Liver (tissue), 9 donors: ENCODE results near the gene RUNX1. TPM values are rescaled to one million over a fixed set of nuclear protein-coding genes. Genes with fewer than 3 reads are reported as not detected.

Source experiments
- DNase-seq: peaks from one replicate; pipeline ENCODE4 v3.0.0-alpha.2; 2017; ENCODE audit warnings: low spot score
- H3K27ac ChIP-seq, 2 donors: one replicate each; pipeline ENCODE4 v1.7.0; 2013; ENCODE audit warnings: inconsistent platforms in 2 of 2, low read length in 2 of 2, control low read depth in 1 of 2, low read depth in 1 of 2, mild to moderate bottlenecking in 1 of 2
- H3K27me3 ChIP-seq, 4 donors: one replicate each; pipeline versions ENCODE4 v1.6.1 to v1.7.0; 2013; ENCODE audit warnings: low read length in 3 of 4, inconsistent platforms in 1 of 4, mild to moderate bottlenecking in 1 of 4, moderate library complexity in 1 of 4; ENCODE audit not compliant: control insufficient read depth in 4 of 4, insufficient read depth in 4 of 4
- H3K36me3 ChIP-seq, 4 donors: one replicate each; pipeline versions ENCODE4 v1.6.1 to v1.7.0; 2013; ENCODE audit warnings: low read length in 3 of 4, mild to moderate bottlenecking in 3 of 4, low read depth in 1 of 4, moderate library complexity in 1 of 4; ENCODE audit not compliant: control insufficient read depth in 4 of 4, insufficient read depth in 3 of 4
- H3K4me1 ChIP-seq, 4 donors: one replicate each; pipeline versions ENCODE4 v1.6.1 to v1.7.0; 2013; ENCODE audit warnings: low read length in 3 of 4, mild to moderate bottlenecking in 3 of 4, moderate library complexity in 1 of 4; ENCODE audit not compliant: control insufficient read depth in 4 of 4, insufficient read depth in 4 of 4
- H3K4me3 ChIP-seq, 3 donors: one replicate each; pipeline versions ENCODE4 v1.6.1 to v1.7.0; 2013; ENCODE audit warnings: low read length in 3 of 3, control low read depth in 1 of 3, low read depth in 1 of 3, mild to moderate bottlenecking in 1 of 3
- H3K9ac ChIP-seq, 2 donors: one replicate each; pipeline ENCODE4 v1.7.0; 2013; ENCODE audit warnings: low read length in 2 of 2, mild to moderate bottlenecking in 2 of 2, moderate library complexity in 2 of 2, control low read depth in 1 of 2, low read depth in 1 of 2
- H3K9me3 ChIP-seq, 4 donors: one replicate each; pipeline versions ENCODE4 v1.6.1 to v1.7.0; 2013; ENCODE audit warnings: low read length in 3 of 4; ENCODE audit not compliant: control insufficient read depth in 4 of 4
- EGR1 ChIP-seq, 2 donors: IDR thresholded peaks; 2 replicates each; pipeline ENCODE4 v1.6.1; 2016 to 2018; ENCODE audit warnings: antibody characterized with exemption in 2 of 2, low read depth in 2 of 2
- GABPA ChIP-seq, 2 donors: IDR thresholded peaks in 1 of 2; conservative IDR thresholded peaks in 1 of 2; 2 replicates each; pipeline ENCODE4 v1.6.1; 2016; ENCODE audit warnings: antibody characterized with exemption in 2 of 2, mild to moderate bottlenecking in 1 of 2, moderate library complexity in 1 of 2
- HNF4A ChIP-seq, 2 donors: conservative IDR thresholded peaks; 2 replicates each; pipeline ENCODE4 v1.6.1; 2016; ENCODE audit warnings: antibody characterized with exemption in 2 of 2, mild to moderate bottlenecking in 2 of 2
- HNF4G ChIP-seq: IDR thresholded peaks from 2 replicates; pipeline ENCODE4 v1.6.1; 2016; ENCODE audit warnings: antibody characterized with exemption
- JUND ChIP-seq, 2 donors: IDR thresholded peaks; 2 replicates each; pipeline ENCODE4 v1.6.1; 2016; ENCODE audit warnings: antibody characterized with exemption in 2 of 2
- NR2F2 ChIP-seq: IDR thresholded peaks from 2 replicates; pipeline ENCODE4 v1.6.1; 2016; ENCODE audit warnings: antibody characterized with exemption
- RAD21 ChIP-seq, 2 donors: IDR thresholded peaks; 2 replicates each; pipeline ENCODE4 v1.6.1; 2016; ENCODE audit warnings: antibody characterized with exemption in 2 of 2, mild to moderate bottlenecking in 2 of 2
- RXRA ChIP-seq, 2 donors: IDR thresholded peaks; 2 replicates each; pipeline ENCODE4 v1.6.1; 2017 to 2018; ENCODE audit warnings: antibody characterized with exemption in 2 of 2, mild to moderate bottlenecking in 1 of 2
- SP1 ChIP-seq: IDR thresholded peaks from 2 replicates; pipeline ENCODE4 v1.6.1; 2018; ENCODE audit warnings: antibody characterized with exemption, mild to moderate bottlenecking
- YY1 ChIP-seq: IDR thresholded peaks from 2 replicates; pipeline ENCODE4 v1.6.1; 2016; ENCODE audit warnings: antibody characterized with exemption, mild to moderate bottlenecking
- WGBS: extraction: QIAGEN DNeasy Blood & Tissue Kit; methylation state at CpG from one replicate; pipeline ENCODE4 v1.1.7; 2013; 5-methylcytosine and 5-hydroxymethylcytosine counted together
- polyA plus RNA-seq, 2 donors: library from polyadenylated mRNA; stranded (reverse) in 1 of 2; unstranded in 1 of 2; fragments of 200-250 nt in 1 of 2; fragments of >200 nt in 1 of 2; fragmentation: Nextera tagmentation in 1 of 2; extraction: Ambion mirVana in 1 of 2; gene quantifications; one replicate each; pipeline versions ENCODE4 v1.2.1 to v1.2.3, GENCODE V29; 2013 to 2015
- total RNA-seq, 2 donors: library from RNA; depleted of rRNA; stranded (reverse); fragments of >200 nt; gene quantifications; one replicate each; pipeline ENCODE4 v1.2.3, GENCODE V29; 2014
- TF ChIP-seq, protein P1 (sequence below): IDR thresholded peaks from 2 replicates; pipeline ENCODE4 v1.6.1; 2016; ENCODE audit warnings: antibody characterized with exemption, mild to moderate bottlenecking
- TF ChIP-seq, protein P2 (sequence below): IDR thresholded peaks from 2 replicates; pipeline ENCODE4 v1.6.1; 2016; ENCODE audit warnings: antibody characterized with exemption
- donor health status: healthy.
- donor health status: healthy.
- donor health status: healthy.
- donor health status: healthy.
- donor health status: healthy.

RUNX1 gene
- total and polyA plus RNA-seq, 4 donors = 0.98 to 7.2 (median 3.1) TPM

DNA sequence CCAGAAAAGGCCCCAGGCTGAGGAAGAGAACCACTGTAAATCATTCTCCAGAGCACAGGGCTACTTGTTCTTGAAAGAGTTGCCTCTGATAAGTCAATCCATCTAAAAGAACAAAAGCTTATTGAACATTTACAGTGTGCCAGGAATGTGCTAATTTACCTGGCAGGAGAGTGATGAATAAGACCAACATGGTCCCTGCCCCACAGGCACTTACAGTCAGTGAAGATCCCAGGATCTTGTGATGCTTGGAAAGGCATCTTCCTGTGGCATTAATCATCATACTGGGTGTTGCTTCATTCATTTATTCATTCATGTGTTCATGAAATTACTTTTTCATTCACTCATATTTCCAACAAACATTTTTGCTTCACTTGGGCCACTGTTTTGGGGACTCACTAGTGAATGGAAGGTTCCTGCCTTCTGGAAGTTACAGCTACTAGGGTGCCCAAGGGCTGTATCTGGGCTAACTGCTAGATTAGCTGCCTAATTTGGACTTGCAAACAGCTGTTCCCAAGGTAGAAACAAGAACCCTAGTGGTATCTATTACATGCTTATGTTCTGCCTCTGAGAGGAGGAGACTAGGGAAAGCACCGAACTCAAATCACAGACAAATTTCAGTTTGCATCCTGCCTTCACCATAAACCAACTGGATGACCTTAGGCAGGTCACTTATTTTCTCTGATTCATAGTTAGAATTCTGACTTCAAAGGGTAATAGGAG, 246.8 kb downstream of the RUNX1 start:
- DNase-seq = no peak
- H3K36me3 ChIP-seq = peaks cover 0 to 3% (median 0%) of the 10 kb centered on the region in 4 donors

DNA sequence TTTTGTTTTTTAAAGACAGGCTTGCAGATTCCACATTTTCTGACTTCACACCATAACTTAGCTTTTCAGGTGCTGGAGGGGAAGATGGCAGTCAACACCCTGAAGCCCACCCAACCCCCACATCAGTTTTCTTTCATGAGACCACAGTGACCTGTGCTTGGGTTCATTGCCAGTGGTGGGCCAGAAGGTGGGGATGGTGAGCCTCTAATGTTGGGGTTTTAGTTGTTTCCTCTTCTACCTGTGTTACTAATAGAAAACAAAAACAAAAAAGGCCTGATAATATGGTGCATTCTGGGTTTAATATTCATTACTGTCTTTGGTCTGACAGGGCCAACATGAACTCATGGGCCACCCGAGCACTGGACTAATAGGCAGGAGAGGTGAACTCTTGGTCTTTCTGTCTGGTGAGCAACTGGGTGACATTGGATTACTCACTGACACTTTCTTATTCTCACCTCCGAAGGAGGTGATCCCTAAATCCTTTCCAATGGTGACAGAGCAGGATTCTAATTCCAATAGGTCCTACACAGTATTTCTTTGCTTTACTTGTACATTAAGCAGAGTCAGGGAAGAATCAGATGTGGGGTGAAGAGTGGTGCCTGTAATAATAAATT, 247.5 kb downstream of the RUNX1 start:
- WGBS = 73% methylated on average over 2 of the region's 2 CpGs
- no peak for DNase-seq
- H3K36me3 ChIP-seq = peaks cover 0 to 3% (median 0%) of the 10 kb centered on the region in 4 donors
- no peak overlapping the region for H3K9ac ChIP-seq
- H3K9me3 ChIP-seq = no peaks in the 10 kb centered on the region
- TF ChIP-seq RXRA (IDR thresholded peaks at IDR 0.05) = no peak
- TF ChIP-seq RAD21 (IDR thresholded peaks at IDR 0.05) = peak; percentile 19 to 47
- no peak for TF ChIP-seq GABPA (IDR thresholded peaks at IDR 0.05 in 1 of 2, conservative IDR thresholded peaks at IDR 0.05 in 1 of 2)
- H3K4me3 ChIP-seq = no peak overlapping the region
- no peaks in the 10 kb centered on the region for H3K27me3 ChIP-seq
- peak overlapping the region in 1 of 2 donors; percentile 49 for H3K27ac ChIP-seq
- peaks cover 4 to 16% (median 16%) of the 10 kb centered on the region in 4 donors for H3K4me1 ChIP-seq

More for the DNA sequence above, 246.8 kb downstream of the RUNX1 start:
- WGBS = 97% methylated on average over 1 of the region's 1 CpG
- no peaks in the 10 kb centered on the region for H3K27me3 ChIP-seq
- H3K4me1 ChIP-seq = peaks cover 2 to 15% (median 14%) of the 10 kb centered on the region in 4 donors
- no peak overlapping the region for H3K9ac ChIP-seq
- H3K4me3 ChIP-seq = no peak overlapping the region
- no peaks in the 10 kb centered on the region for H3K9me3 ChIP-seq
- no peak for TF ChIP-seq EGR1 (IDR thresholded peaks at IDR 0.05; ENCODE audit: low read depth in 2 of 2)
- no peak for TF ChIP-seq GABPA (IDR thresholded peaks at IDR 0.05 in 1 of 2, conservative IDR thresholded peaks at IDR 0.05 in 1 of 2)
- no peak for TF ChIP-seq YY1
- no peak for TF ChIP-seq RXRA (IDR thresholded peaks at IDR 0.05)
- TF ChIP-seq SP1 = no peak
- TF ChIP-seq, protein P1, sequence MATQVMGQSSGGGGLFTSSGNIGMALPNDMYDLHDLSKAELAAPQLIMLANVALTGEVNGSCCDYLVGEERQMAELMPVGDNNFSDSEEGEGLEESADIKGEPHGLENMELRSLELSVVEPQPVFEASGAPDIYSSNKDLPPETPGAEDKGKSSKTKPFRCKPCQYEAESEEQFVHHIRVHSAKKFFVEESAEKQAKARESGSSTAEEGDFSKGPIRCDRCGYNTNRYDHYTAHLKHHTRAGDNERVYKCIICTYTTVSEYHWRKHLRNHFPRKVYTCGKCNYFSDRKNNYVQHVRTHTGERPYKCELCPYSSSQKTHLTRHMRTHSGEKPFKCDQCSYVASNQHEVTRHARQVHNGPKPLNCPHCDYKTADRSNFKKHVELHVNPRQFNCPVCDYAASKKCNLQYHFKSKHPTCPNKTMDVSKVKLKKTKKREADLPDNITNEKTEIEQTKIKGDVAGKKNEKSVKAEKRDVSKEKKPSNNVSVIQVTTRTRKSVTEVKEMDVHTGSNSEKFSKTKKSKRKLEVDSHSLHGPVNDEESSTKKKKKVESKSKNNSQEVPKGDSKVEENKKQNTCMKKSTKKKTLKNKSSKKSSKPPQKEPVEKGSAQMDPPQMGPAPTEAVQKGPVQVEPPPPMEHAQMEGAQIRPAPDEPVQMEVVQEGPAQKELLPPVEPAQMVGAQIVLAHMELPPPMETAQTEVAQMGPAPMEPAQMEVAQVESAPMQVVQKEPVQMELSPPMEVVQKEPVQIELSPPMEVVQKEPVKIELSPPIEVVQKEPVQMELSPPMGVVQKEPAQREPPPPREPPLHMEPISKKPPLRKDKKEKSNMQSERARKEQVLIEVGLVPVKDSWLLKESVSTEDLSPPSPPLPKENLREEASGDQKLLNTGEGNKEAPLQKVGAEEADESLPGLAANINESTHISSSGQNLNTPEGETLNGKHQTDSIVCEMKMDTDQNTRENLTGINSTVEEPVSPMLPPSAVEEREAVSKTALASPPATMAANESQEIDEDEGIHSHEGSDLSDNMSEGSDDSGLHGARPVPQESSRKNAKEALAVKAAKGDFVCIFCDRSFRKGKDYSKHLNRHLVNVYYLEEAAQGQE = no peak
- TF ChIP-seq NR2F2 = no peak
- TF ChIP-seq HNF4G = no peak
- no peak overlapping the region for H3K27ac ChIP-seq

DNA sequence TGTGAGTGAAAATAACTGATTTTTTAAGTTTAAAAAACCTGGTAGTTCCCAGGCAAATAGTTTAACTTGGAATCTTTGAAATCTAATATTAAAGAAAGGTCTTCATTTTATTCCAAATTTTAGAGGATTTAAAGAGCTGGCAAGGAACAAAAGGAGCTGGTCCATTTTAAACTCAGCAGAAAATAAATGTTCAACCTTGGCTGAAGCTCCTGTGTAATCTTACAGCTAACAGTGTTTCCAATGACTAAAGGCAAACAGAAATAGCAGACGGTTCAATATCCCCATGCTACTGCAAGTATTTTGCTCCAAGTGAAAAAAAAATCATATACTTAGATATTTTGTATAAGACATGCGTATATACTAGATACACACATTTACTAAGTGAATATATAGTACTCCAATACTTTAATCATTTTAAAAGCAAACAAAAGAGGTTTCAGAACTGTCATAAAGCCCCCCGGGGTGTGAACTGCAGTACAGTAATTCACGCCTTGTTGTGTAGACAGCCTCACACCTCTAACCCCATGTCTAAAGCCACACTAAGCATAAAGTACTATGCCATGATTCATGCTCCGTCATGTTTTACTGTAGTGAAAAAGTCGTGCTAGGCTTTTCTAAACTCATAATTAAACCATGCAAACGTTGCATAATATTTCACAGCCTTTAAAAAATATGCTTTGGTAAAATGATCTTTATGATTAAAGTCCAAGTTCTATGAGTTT, 248.1 kb downstream of the RUNX1 start:
- WGBS = 43% methylated on average over 7 of the region's 7 CpGs
- TF ChIP-seq RAD21 (IDR thresholded peaks at IDR 0.05) (peak in 1 of 2 donors; percentile 27), JUND (IDR thresholded peaks at IDR 0.05) (no peak), SP1 (peak; percentile 12), EGR1 (IDR thresholded peaks at IDR 0.05; ENCODE audit: low read depth in 2 of 2) (no peak), HNF4A (conservative IDR thresholded peaks at IDR 0.05) (peak in 1 of 2 donors; percentile 15), HNF4G (no peak), RXRA (IDR thresholded peaks at IDR 0.05) (peak in 1 of 2 donors; percentile 7)
- TF ChIP-seq, protein P2, sequence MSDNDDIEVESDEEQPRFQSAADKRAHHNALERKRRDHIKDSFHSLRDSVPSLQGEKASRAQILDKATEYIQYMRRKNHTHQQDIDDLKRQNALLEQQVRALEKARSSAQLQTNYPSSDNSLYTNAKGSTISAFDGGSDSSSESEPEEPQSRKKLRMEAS = no peak
- TF ChIP-seq, protein P1 = no peak
- peaks cover 0 to 3% (median 0%) of the 10 kb centered on the region in 4 donors for H3K36me3 ChIP-seq
- H3K9ac ChIP-seq = no peak overlapping the region
- no peaks in the 10 kb centered on the region for H3K9me3 ChIP-seq
- no peaks in the 10 kb centered on the region for H3K27me3 ChIP-seq
- H3K27ac ChIP-seq = peak overlapping the region in 1 of 2 donors; percentile 49
- peaks cover 8 to 23% (median 22%) of the 10 kb centered on the region in 4 donors for H3K4me1 ChIP-seq
- no peak for DNase-seq
- H3K4me3 ChIP-seq = no peak overlapping the region
